H54 (cell line): Measurements from ENCODE around the gene SBDS.
"Not testable (repeated sequence)": the region's sequence is repeated elsewhere in the genome, so short reads cannot be mapped to it uniquely, and the experiment has no call there.

Experiments
- DNase-seq: peaks from one replicate; pipeline ENCODE4 v3.0.0; 2011; ENCODE audit warnings: low spot score, mixed read lengths; ENCODE audit not compliant: insufficient read length
- FAIRE-seq: peaks from 3 replicates; lab custom pipeline; 2011; peaks lifted over from hg19 to GRCh38; lab: Jason Lieb, UNC
- POLR2A ChIP-seq: IDR thresholded peaks from 2 replicates; pipeline ENCODE4 v1.6.1; 2011; ENCODE audit warnings: low read depth, mild to moderate bottlenecking, low read length

SBDS gene

GRCh38 chr7:66995050-66995776, at the start of gene SBDS:
Gene SBDS, minus strand, starts transcription at chr7:66995586. Its CDS starts 169 bp downstream, at chr7:66995417.
- TF ChIP-seq POLR2A, result peak; percentile 97
- not testable (repeated sequence) for DNase-seq
- FAIRE-seq, result peak; percentile 77

GRCh38 chr7:67043559-67043930, 48.2 kb upstream of the SBDS start:
- not testable (repeated sequence) for DNase-seq, FAIRE-seq

- not testable (repeated sequence) for DNase-seq
- peak; percentile 79 for FAIRE-seq
Observed at GRCh38 chr7:67042781-67043558, 47.6 kb upstream of the SBDS start.

- not testable (repeated sequence) for FAIRE-seq, DNase-seq
Observed at GRCh38 chr7:67040832-67041231, 45.4 kb upstream of the SBDS start.

GRCh38 chr7:67036432-67037395, 41.3 kb upstream of the SBDS start:
- DNase-seq, FAIRE-seq: not testable (repeated sequence)

GRCh38 chr7:67033251-67033650, 37.9 kb upstream of the SBDS start:
- DNase-seq, result no peak
- TF ChIP-seq POLR2A, result no peak
- no peak for FAIRE-seq

- not testable (repeated sequence) for FAIRE-seq, DNase-seq
Observed at GRCh38 chr7:67031685-67032084, 36.3 kb upstream of the SBDS start.

- FAIRE-seq, result peak; percentile 65
Observed at GRCh38 chr7:67025459-67025858, 30.1 kb upstream of the SBDS start.

GRCh38 chr7:67022511-67022910, 27.1 kb upstream of the SBDS start:
- no peak for FAIRE-seq
- DNase-seq, result no peak
- no peak for TF ChIP-seq POLR2A

More at GRCh38 chr7:67025459-67025858, 30.1 kb upstream of the SBDS start:
- not testable (repeated sequence) for DNase-seq

GRCh38 chr7:67021260-67021659, 25.9 kb upstream of the SBDS start:
- DNase-seq, result no peak
- no peak for TF ChIP-seq POLR2A
- no peak for FAIRE-seq

GRCh38 chr7:67019562-67020390, 24.4 kb upstream of the SBDS start:
- TF ChIP-seq POLR2A, result no peak
- DNase-seq, result no peak
- no peak for FAIRE-seq

- no peak for FAIRE-seq
- DNase-seq, result no peak
- no peak for TF ChIP-seq POLR2A
Observed at GRCh38 chr7:67018940-67019339, 23.6 kb upstream of the SBDS start.

GRCh38 chr7:67017971-67018370, 22.6 kb upstream of the SBDS start:
- not testable (repeated sequence) for FAIRE-seq

GRCh38 chr7:67014076-67014622, 18.8 kb upstream of the SBDS start:
- not testable (repeated sequence) for FAIRE-seq, DNase-seq

More at GRCh38 chr7:67017971-67018370, 22.6 kb upstream of the SBDS start:
- DNase-seq, result not testable (repeated sequence)

- DNase-seq, FAIRE-seq: not testable (repeated sequence)
Observed at GRCh38 chr7:67009677-67010076, 14.3 kb upstream of the SBDS start.
